Stimulated activated CD8-positive, alpha-beta memory T cell treated with anti-CD3 and anti-CD28 coated beads, Interleukin-4, amount 100 ng/mL, for 1 hour (primary cell): ENCODE data around the gene PDGFB.

Source experiments
- DNase-seq, 2 donors: peaks; one replicate each; pipeline ENCODE4 v3.0.0-alpha.2; 2020; ENCODE audit warnings: low read depth in 2 of 2, low spot score in 1 of 2

PDGFB gene

GRCh38 chr22:39240831-39241793 is 3.7 kb downstream of the PDGFB start:
- no peak for DNase-seq

DNA sequence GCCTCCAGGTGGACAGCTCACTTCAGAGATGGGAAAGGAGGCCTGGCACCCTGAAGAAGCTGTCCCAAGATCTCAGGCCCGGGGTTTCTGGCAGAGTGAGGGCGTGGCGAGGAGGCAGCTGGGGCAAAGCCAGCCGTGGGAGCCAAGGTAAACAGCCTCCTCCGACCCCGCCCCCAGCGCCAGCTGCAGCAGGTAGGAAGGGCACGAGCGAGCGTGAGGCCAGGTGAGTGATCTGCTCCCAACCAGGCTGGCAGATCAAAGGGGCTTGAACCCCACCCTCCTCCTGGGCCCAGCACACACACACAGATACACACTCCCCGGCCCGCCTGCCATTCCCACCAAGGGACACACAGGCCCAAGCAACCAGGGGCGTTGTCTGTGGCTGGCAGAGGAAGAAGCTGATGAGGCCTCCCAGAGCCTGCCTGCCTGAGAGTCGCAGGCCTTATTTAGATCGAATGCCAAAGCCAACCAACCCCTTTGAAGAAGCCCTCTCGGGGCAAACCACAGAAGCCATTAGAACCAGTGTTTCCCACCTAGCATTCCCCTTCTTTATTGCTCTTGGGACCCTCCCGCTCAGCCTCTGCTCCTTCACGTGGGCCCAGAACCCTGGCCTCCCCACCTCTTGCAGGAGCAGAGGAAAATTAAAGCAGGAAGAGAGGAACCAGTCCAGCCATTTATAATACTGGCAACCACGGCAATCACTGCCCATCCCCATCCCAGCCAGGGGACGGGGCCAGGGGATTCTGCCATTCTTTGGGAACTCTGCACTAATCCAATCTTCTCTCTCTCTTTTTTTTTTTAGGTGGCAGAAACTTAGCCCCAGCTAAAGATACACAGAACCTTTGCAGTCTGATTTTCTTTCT is 5.0 kb downstream of the PDGFB start:
- DNase-seq: no peak

DNA sequence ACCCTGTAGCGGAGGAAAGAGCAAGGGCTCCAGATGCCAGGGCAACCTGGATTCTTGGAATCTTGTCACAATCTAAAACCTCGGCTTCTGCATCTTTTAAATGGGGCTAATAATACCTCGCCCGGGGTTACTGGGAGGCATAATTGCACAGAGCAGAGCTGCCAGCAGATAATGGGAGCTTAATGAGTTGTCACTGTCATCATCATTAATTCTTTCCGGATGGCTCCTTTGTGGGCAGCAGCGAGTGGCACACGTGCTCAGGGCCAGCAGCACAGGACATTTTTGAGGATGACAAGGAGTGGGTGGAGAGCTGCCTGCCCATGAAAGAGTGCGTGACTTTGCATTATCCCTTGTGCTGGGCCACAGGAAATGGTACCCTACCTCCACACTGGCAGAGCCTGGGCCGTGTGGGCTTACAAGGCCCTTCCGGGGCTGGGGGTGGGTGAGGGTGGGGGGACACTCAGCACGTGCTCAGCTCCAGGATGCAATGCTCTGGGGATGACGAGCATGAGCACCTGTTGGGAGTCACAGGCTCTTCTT is 5.7 kb downstream of the PDGFB start:
- DNase-seq: no peak

- DNase-seq: no peak
Measured at GRCh38 chr22:39238561-39238960, 6.2 kb downstream of the PDGFB start.

DNA sequence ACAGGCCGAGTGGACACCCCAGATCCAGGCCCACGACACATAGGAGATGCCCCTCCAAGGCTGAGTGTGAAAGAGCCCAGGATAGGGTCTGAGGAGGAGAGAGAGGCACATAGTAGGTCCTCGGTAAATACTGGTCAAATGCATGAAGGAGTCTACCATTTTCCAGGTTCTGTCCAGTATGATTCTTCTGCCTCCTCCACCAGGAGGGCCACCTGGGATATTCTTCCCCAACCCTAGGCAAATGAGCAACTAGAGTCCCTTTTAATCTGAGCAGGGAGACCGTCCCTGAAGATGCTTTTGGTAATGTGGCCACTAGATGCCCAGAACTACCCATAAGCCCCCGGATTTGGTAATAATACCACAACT is 6.7 kb downstream of the PDGFB start:
- DNase-seq: no peak

DNA sequence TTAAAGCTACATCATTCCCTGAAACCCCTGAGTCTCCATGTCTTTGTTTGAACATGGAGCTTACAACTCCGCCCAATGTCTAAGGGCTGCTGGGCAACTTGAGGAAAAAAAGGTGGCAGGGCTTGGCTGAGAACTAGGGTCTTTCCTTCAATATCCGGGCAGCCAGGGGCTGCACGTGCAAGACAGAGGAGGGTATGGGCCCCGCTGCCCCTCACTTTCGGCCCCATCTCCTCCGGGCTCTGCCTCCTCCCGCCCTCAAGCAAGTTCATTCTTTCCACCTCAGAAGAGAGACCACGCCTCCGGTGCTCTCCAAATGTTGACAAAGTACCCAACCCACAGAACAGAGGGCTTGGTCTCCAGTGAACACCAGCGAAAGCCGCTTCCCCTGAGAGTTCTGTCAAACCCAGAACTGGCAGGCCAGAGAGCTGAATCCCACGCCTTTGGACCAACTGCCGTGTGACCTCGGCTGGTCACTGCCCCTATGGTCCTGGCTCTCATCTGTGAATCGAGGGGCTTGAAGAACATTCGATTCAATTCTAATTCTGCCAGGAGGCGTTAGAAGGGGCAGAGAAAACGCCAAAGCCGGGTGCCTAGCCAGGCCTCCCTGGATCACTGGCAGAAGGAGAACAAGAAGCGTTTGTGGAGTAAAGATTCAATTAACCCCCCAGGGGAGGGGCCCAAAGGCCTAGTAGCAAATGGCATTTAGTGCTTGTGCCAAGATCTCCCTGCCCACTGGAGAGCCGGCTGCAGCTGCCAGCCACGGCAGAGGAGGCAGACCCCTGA is 7.3 kb downstream of the PDGFB start:
- no peak for DNase-seq

DNA sequence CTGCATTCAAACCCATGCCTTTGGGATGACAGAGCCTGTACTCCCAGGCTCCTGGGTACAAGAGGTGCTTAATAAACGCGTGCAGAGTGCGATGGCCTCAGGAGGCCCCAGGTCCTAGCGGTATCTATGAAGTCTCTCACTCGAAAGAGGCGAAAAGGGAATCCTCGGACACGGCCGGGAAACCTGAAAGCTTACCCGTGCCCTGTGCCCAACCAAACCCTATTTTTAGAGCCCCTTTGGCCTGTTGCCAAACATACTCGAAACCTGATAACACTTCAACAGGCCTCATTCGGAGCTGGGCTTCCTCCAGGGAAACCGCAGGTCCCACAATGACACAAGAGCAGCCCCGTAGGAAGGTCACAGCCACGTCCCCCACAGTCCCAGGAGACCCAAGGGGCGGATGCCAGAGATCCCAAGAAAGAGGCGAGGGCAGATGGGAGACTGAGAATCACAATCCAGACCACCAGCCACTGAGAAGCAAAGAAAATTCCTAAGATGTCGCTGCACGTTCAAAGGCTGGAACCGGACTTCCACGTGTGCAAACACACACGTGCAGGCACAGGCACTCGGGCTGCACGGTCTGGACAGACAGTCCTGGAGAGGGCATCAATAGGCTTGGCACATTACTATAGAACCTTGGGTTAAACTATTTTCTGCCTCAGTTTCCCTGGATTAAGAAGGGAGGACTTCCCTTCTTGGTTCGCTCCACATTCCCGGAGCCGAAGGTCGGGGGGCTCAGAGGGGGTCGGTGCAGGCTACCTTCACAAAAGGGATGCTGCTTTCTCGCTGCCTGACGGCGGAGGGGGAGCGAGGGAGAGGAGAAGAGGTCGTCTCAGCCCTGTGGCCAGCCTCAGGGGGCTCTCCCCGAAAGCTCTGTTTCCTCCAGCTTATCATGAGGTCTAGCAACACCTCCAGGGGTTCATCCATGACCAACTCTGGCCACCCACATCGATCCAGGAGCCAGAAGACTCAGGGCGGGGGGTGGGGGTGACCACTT is 8.2 kb downstream of the PDGFB start:
- peak in 1 of 2 donors; percentile 23 for DNase-seq

DNA sequence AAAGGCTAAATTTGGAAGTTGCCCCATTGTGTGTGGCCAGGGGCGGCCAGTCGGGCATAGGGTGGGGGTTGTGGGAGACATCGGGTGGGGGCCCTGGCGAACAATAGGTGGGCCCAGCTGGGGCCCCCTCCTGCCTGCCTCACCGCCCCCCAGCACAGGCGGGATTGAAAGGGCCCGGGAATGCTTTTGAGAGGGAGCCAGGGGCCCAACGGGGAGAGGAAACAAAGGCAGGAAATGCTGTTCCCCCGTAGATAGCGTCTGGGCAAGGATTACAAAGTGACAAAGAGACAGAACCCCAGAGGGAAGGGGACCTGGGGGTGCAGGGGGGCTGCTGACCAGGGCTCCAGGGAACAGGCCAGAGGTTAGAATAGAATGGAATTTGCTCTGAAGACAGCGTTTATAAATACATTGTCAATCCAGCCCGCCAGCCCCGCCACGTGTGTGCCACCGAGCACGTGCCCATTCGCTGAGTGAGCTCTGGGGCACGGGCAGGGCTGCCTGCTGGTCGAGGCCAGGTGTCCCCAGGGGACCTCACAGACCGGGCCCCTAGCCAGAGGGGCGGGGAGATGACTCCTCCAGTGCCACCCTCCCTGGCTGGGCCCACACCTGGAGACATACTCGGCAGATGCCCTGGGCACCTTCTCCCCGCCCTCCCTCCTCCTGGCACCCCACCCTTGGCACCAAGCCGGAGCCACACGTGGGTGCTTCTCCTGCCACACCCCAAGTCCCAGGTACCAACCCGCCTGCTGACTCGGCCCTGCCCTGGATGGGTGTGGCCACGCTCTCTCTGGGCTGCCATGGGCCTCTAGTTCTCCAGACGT is 9.7 kb downstream of the PDGFB start:
- DNase-seq: no peak

DNA sequence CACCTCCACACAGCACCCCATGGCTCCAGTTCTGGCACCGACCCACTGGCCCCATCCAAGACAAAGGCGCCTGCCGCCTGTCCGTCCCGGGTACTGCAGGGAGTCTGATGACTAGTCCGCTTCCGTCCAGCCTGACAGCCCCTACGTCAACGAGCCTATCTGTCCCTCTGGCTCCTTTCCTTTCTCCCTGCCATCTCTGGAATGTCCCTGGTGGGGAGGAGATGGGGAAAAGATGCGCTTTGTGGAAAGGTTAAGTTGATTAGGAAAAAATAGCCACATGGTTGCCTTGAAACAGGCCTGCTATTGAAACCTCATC is 10.4 kb downstream of the PDGFB start:
- no peak for DNase-seq

GRCh38 chr22:39233710-39234471 is 10.9 kb downstream of the PDGFB start:
- DNase-seq: no peak

DNA sequence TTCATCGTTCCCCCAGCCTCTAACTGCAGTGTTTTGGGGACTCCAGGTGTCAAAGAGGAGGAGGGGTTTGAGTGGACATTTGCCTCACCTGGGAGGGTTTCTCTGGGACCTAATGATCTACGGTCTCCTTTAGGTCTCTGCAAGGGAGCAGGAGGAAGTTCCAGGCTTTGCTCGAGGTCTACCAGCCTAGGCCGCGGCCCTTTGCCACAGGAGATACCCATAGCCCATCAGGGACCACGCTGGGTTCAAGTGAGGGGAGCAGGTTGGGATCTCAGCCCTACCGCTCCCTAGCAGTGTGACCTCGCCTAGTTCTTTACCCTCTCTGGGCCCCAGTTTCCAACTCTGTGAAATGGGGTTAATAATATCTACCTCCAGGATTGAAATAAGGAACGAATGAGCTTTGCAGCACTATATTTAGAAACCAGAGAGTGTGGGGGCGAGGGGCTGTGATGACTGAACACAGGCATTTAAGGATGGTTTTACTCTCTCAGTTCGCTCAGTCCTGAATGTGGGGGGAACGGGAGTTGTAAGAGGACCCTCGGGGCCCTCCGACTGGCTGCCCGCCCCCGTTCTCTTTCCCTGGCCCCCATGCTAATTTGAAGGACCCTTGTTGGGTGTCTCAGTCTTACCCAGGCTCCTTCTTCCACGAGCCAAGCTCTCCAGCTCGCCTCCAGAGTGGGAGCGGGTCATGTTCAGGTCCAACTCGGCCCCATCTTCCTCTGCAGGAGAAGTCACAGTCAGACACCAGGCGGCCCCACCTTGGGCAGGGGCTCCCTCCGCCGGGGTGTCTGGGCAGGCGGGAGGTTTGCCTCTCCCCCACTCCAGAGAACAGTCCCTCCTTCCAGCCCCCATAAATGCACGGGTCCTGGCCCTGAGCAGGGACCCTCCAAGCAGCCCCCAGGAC is 11.7 kb downstream of the PDGFB start:
- no peak for DNase-seq

GRCh38 chr22:39232246-39232645 is 12.5 kb downstream of the PDGFB start:
- no peak for DNase-seq

DNA sequence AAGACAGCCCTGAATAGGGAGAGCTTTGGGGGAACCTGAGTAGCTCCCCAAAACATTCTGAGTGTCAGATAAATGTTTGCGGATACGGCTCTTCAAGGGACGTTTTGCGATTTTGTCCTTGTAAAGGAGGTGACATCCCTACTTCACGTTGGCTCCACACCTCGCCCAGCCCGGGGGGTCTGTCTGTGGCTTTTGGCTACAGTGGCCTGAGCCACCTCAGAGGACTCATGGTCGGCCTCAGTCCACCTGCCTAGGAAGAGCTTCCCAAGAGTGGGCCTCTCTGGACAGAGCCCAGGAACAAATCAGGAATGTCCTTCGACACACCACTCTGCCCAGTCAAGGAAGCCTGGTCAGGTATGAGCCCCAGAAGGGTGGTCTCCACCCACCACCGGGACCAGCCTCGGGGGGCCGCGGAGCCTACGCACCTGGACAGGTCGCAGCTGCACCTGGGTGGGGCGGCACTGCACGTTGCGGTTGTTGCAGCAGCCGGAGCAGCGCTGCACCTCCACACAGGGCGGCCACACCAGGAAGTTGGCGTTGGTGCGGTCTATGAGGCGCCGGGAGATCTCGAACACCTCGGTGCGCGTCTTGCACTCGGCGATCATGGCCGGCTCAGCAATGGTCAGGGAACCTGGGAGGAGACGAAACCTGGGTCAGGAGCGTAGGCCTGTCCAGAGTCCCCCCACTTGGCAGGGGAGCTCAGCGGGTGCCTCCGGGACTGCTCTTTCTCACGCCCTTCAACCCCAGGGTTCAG is 13.4 kb downstream of the PDGFB start:
- DNase-seq: no peak

- no peak for DNase-seq
Measured at GRCh38 chr22:39230261-39231196, 14.3 kb downstream of the PDGFB start.

- DNase-seq: no peak
Measured at GRCh38 chr22:39229688-39230260, 15.0 kb downstream of the PDGFB start.
